Measurements from ENCODE around the gene C3orf38. TPM values are rescaled to one million over a fixed set of nuclear protein-coding genes. Genes with fewer than 3 reads are reported as not detected.

The C3orf38 gene
- polyA plus RNA-seq, 1 experiment = 8.3 TPM

DNA sequence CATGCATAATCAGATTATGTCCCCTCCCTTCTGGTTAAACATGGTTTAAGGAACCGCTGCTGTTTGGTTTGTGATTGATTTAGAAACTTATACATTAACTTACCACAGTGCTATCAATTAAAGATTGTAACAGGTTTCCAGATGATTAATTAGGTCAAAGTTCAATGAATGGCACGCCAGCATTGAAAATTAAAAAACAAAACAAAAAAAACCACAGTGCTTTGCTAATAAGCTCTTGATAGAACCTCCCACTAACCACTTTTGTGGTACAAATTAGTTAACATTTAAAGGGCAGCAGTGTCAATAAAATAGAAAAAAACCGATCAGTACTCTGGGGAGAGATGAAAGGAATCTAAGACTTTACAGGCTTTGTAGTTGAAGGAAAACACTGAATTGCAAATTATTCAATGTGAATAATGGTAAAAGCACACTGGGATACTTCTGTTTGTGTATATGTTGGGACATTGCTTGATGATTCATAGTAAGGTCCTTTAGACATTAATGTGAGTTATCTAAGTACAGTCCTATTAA, 7.6 kb upstream of the C3orf38 start:
- Histone ChIP-seq H3K36me3 (ENCODE audit: control insufficient read depth, insufficient read depth, low read length) (no peaks in the 10 kb centered on the region; the same call in 1 of the 2 replicates), H3K4me3 (ENCODE audit: low read depth, low read length) (no peak overlapping the region), H3K27me3 (ENCODE audit: control insufficient read depth, insufficient read depth, low read length) (no peaks in the 10 kb centered on the region)
- CTCF ChIA-PET = no interaction called here
- DNase-seq (ENCODE audit: low read depth) = no peak
- POLR2A ChIA-PET = no interaction called here
- TF ChIP-seq, protein P1, sequence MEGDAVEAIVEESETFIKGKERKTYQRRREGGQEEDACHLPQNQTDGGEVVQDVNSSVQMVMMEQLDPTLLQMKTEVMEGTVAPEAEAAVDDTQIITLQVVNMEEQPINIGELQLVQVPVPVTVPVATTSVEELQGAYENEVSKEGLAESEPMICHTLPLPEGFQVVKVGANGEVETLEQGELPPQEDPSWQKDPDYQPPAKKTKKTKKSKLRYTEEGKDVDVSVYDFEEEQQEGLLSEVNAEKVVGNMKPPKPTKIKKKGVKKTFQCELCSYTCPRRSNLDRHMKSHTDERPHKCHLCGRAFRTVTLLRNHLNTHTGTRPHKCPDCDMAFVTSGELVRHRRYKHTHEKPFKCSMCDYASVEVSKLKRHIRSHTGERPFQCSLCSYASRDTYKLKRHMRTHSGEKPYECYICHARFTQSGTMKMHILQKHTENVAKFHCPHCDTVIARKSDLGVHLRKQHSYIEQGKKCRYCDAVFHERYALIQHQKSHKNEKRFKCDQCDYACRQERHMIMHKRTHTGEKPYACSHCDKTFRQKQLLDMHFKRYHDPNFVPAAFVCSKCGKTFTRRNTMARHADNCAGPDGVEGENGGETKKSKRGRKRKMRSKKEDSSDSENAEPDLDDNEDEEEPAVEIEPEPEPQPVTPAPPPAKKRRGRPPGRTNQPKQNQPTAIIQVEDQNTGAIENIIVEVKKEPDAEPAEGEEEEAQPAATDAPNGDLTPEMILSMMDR (IDR thresholded peaks at IDR 0.05; ENCODE audit: insufficient read depth, low read depth, low read length) = no peak

DNA sequence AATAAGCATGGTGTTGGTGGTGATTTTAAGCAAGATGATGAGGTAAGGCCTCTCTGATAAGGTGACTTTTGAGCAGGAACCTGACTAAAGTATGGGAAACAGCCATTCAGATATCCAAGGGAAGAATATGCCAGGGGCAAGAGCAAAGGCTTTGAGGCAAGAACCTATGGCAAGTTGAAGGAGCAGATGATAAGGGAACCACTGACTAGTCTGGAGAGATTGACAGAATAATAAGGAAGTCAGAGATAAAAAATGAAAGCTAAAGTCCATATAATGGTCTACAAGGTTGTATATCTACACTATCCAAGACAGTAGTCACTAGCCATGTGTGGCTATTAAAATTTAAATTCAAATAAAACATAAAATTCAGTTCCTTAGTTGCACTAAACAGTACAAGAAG, 2.5 kb upstream of the C3orf38 start:
- DNase-seq (ENCODE audit: low read depth) = no peak
- Histone ChIP-seq H3K27me3 (ENCODE audit: control insufficient read depth, insufficient read depth, low read length) (no peaks in the 10 kb centered on the region), H3K4me3 (ENCODE audit: low read depth, low read length) (no peak overlapping the region), H3K36me3 (ENCODE audit: control insufficient read depth, insufficient read depth, low read length) (no peaks in the 10 kb centered on the region)
- TF ChIP-seq, protein P1 (IDR thresholded peaks at IDR 0.05; ENCODE audit: insufficient read depth, low read depth, low read length) = no peak
- POLR2A ChIA-PET = no interaction called here
- CTCF ChIA-PET = no interaction called here

DNA sequence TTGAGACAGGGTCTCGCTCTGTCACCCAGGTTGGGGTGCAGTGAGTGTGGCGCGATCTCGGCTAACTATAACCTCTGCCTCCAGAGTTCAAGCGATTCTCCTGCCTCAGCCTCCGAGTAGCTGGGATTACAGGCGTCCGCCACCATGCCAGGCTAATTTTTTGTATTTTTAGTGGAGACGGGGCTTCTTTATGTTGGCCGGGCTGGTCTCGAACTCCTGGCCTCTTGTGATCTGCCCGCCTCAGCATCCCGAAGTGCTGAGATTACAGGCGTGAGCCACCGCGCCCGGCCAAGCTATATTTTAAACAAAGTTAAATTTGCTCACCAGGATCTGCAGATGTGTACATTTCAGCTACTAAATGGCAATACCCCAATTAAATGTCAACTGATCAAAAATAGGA, 1.1 kb upstream of the C3orf38 start:
- ChIA-PET CTCF (no interaction called here), POLR2A (no interaction called here)
- no peak for DNase-seq (ENCODE audit: low read depth)
- Histone ChIP-seq H3K36me3 (ENCODE audit: control insufficient read depth, insufficient read depth, low read length) (no peaks in the 10 kb centered on the region; the same call in 1 of the 2 replicates), H3K4me3 (ENCODE audit: low read depth, low read length) (peak overlapping the region; percentile 100), H3K27me3 (ENCODE audit: control insufficient read depth, insufficient read depth, low read length) (no peaks in the 10 kb centered on the region)
- TF ChIP-seq, protein P1 (IDR thresholded peaks at IDR 0.05; ENCODE audit: insufficient read depth, low read depth, low read length) = no peak

DNA sequence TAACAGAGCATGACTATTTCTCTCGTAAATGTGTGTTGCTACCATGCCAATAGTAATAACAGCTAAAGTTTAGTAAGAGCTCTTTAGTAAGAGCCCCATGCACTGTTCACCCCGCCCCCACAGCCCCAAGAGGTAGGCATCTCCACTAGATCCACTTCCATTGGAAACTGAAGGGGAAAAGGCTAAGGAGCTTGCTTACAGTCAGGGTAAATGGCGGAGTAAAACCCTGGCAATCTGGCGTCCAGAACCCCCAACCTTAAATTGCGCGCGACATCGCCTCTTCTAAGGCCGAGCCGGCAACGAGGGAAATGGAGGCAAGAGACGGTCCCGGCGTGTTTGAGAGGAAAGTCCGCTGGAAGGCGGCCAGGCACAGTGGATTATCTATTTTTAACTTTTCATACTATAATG, 654 bp upstream of the C3orf38 start:
- ChIA-PET POLR2A (no interaction called here), CTCF (interaction anchor here (0.7 kb wide), 1 partner anchor 36 kb away, joined by 3 read pairs; no protein-coding TSS in a partner anchor)
- no peak for DNase-seq (ENCODE audit: low read depth)
- TF ChIP-seq, protein P1 (IDR thresholded peaks at IDR 0.05; ENCODE audit: insufficient read depth, low read depth, low read length) = no peak
- Histone ChIP-seq H3K36me3 (ENCODE audit: control insufficient read depth, insufficient read depth, low read length) (no peaks in the 10 kb centered on the region; the same call in 1 of the 2 replicates), H3K27me3 (ENCODE audit: control insufficient read depth, insufficient read depth, low read length) (no peaks in the 10 kb centered on the region), H3K4me3 (ENCODE audit: low read depth, low read length) (peak overlapping the region; percentile 100)

DNA sequence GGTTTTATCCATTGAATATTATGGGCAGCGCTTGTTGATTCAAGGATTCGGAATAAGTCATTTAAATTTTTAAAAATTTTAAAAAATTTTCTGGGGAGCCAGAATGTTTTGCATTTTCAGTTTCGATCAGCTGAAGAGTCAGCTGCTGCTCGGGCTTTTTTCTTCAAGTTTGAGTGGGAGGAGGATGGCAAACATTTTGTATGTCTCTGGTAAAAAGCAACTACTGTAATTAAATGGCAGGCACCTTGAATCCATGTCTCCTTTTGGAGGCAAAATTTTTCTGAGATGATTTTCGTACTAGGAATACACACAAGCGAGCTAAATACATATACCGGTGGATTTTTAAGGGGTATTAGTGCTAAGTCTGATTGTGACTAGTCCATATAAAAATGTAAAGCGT, 612 bp downstream of the C3orf38 start:
- POLR2A ChIA-PET = no interaction called here
- peak overlapping the region; percentile 100 for H3K4me3 ChIP-seq (ENCODE audit: low read depth, low read length)
- no peaks in the 10 kb centered on the region for H3K27me3 ChIP-seq (ENCODE audit: control insufficient read depth, insufficient read depth, low read length)
- CTCF ChIA-PET = no interaction called here
- TF ChIP-seq, protein P1 (IDR thresholded peaks at IDR 0.05; ENCODE audit: insufficient read depth, low read depth, low read length) = no peak
- DNase-seq (ENCODE audit: low read depth) = no peak
- no peaks in the 10 kb centered on the region; the same call in 1 of the 2 replicates for H3K36me3 ChIP-seq (ENCODE audit: control insufficient read depth, insufficient read depth, low read length)

Measured in BJ (cell line).